GM19372 (cell line): ENCODE results near the gene DPCD.

Experiments used
- ATAC-seq: cut with Tn5 transposase; IDR thresholded peaks from one replicate; pipeline ENCODE4 v1.9.1; 2021; ENCODE audit warnings: mild to moderate bottlenecking, low read depth, moderate library complexity; ENCODE audit not compliant: unreplicated experiment

The DPCD gene

DNA sequence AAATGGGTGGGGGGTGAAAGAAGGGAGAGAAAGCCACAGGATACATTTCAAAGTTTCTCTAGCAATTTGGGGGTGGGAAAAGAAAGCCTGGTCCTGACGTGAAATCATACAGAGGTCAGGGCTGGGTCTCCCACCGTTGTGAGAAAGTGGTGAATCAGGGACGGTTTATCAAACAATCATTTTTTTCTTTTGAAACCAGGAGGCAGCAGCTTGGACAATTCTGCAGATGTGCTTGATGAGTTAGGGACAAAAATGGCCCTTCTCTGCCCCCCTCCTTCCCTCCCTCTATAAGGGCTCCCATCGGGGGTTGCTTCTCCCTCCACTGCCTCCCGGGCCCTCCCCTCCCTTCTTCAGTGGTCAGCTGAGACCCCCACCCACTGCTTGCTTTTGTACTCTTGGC is 63.2 kb downstream of the DPCD start:
- ATAC-seq: no peak

DNA sequence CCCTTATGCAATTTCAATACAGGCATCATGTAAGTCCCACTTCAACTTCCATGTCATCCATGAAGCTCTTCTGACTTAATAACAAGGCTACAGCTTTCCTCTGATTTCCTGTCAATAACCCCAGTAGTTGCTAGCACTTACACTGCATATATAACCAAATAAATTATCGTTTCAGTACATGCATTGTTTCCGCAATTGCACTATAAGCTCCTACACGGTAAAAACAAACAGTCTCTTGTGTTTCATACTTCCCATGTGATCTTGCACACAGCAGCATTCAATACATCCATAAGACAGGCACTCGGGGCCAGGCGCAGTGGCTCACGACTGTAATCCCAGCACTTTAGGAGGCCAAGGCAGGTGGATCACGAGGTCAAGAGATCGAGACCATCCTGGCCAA is 65.4 kb downstream of the DPCD start:
- ATAC-seq: no peak

DNA sequence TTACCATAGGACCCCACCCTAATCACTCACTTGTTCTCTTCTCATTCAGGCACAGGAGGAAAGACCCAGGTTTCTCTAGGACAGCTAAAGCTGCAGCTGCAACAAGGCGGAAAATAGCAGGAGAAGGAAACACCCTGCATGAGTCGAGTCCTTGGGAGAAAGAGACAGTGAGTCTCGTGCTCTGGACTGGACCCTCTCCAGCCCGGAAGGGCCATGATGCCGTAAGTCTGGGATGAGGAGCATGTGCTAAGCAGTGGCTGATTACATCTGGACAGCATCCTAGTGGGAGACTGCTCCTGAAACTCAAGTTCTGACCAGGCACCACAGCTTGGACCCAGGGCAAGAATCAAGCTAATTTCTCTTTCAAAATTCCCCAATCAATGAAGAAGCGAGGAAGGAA is 67.4 kb downstream of the DPCD start:
- ATAC-seq: no peak

DNA sequence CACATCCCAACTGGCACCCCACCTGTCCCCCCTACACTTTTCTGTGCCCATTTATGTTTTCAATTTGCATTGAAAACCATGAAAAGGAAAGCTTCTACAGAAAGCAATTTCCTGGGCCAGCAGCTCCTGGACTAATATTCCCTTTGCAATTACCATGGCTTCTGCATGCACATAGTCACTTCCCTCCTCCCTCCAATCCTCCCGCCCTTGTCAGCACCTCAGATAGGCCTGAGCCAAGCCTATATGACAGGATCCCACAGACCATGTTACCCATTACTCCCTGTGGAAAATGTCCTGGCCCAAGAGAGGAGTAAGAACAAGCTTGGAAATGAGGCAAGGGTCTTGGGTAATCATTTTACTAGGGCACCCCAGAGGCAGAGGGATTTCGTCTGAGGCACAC is 68.8 kb downstream of the DPCD start:
- ATAC-seq: no peak

DNA sequence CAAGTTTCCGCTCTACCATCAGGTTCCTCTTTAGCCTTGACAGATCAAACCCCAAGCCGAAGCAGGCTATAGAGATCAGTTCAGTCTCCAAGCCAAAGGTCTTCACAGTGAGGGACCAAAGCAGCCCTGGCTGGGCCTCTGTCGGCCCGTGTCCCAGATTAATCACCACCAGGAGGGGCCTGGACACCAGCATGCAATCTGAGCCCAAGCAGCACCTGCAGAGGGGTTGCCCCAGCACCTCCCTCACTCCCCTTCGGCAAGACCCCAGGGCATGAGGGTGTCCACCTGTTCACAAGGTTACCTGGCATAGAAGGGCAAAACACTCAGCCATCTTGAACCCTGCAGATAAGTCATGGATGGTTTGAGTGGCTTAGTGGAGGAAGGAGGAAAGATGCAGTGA is 70.9 kb downstream of the DPCD start:
- no peak for ATAC-seq
